ENCODE results near the gene FGF12.
"Not testable (repeated sequence)": the region's sequence is repeated elsewhere in the genome, so short reads cannot be mapped to it uniquely, and the experiment has no call there.

The FGF12 gene

DNA sequence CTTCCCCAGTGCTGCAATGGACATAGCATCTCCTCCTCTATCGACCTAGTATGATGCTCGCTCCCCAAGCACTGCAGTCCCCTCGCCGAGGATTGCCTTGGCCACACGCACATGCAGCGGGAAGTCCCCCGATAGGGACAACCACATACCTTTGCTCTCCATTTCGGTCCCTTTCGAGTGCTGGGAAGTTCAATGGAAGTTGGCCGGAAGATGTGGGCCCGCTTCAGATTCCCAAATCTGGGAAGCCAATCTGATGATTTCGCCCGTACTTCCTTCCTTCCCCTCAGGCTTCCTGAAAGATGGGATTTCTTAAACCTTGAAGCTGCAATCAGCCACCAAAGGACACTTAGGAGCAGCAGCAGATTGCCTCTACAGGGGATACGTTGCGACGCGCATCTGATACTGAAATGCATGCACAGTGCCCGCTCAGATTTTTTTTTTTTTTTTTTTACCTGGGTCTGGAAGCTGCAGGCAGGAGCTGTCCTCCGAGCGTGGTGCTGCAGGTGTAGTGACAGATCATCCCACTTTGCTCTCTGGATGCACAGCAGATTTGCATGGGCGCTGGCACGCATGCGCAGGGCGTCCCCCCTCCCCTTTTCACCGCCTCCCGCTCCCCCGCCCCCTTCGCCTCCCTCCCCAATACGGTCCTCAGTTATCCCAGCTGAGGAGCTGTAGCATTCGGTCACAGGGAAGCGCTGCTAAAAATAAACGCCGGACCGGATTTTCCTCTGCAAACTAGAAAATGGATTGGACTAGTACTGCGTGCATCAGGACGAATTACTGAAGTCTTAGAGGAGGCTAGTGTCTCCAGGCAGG lies at the start of gene FGF12:
TSS of gene FGF12 (minus strand) at position 510 of the 816 bp plus-strand sequence.
- no peak for DNase-seq

DNA sequence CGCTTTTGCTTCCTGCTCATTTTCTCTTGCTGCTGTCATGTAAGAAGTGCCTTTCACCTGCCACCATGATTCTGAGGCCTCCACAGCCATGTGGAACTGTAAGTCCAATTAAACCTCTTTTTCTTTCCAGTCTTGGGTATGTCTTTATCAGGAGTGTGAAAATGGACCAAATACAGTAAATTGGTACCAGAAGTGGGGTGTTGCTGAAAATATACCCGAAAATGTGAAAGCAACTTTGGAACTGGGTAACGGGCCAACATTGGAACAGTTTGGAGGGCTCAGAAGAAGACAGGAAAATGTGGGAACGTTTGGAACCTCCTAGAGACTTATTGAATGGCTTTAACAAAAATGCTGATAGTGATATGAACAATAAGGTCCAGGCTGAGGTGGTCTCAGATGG lies 47.0 kb upstream of the FGF12 start:
- not testable (repeated sequence) for DNase-seq

DNA sequence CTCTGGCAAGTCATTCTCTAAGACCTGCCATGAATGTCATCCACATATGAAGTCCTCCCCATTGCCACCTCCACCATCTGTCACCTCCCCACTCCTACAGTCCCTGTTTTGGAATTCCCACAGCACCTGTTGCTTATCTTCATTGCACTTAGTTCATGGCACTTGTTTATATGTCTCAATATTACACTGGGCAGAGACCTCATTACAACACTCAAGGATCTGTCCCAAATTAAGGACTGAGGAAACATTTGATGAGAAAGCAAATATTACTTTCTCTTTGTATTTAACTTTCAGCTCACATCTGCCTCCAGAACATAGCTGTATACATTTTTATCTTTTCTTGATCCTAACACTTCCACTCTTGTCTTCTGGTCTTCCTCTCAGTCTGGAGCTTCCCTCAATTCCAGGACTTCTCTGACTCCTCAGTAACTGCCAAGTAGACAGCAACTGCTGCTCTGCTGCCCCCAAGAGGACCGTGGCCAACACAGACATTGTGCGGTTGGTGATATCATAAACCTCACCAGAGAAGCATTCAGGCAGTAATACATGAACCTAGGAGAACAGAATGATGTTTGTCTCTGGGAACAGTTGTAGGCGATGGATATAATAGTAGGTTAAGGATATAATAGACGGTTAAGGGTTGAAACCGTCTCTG lies 45.0 kb upstream of the FGF12 start:
- peak; percentile 10 for DNase-seq

DNA sequence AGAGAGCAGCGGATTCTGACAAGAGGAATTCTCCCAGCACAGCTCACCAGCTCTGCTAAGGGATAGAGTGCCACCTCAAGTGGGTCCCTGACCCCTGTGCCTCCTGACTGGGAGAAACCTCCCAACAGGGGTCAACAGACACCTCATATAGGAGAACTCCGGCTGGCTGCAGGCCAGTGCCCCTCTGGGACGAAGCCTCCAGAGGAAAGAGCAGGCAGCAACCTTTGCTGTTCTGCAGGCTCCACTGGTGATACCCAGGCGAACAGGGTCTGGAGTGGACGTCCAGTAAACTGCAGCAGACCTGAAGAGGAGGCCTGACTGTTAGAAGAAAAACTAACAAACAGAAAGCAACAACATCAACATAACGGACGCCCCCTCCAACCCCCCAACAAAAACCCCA lies 31.3 kb upstream of the FGF12 start:
- no peak for DNase-seq

DNA sequence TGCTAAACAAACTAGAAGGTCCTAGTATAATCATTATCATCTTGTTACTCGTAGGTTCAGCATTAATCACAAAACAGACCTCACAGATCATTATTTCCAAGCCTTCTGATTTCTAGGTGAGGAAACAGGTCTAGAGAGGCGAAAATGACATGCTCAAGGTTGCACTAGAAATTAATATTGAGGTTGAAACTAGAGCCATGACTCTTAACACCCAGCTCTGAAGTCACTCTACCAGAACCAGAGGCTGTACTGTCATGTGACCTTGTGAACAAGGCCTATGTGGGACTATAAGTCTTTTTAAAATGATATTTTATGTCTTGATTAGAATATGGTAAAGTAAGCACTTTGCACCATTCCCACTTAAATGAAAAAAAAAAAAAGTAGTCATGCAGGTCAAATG lies 23.8 kb upstream of the FGF12 start:
- DNase-seq, result no peak

DNA sequence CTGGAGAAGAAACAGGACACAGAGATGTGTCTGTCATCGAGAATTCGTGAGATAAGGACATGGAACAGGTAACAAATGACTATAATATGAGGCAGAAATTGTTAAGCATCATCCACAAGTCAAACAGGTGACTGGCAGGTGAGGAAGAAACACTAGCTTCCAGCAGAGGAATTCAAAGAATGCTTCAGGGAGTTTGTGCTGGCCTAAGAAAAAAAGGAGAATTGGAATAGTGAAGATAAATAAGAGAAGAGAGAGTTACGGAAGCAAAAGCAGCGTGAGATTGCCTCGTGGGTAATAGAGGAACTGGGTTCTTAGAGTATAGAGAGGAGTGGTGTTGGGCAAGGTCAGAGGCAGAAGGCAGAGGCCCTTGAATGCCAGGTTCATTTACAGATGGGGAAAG lies 22.9 kb upstream of the FGF12 start:
- DNase-seq, result no peak

DNA sequence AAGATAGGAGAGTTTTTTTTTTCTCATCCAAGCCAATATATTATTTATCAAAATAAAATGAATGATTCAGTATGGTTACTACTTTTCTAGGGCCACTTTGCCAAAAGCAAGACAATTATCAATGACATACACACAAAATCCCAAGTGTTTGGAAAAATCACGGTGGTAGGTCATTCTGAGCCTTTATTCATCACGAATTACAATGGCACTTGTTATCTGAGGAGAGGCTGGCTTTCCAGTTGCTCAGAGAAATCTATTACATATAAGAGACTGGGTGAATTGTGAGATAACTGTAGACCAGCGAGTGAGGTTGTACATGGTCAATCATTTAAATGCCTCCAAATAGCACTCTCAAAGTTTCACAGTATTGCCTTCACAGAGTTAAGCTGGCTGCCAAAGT lies 20.4 kb upstream of the FGF12 start:
- no peak for DNase-seq

DNA sequence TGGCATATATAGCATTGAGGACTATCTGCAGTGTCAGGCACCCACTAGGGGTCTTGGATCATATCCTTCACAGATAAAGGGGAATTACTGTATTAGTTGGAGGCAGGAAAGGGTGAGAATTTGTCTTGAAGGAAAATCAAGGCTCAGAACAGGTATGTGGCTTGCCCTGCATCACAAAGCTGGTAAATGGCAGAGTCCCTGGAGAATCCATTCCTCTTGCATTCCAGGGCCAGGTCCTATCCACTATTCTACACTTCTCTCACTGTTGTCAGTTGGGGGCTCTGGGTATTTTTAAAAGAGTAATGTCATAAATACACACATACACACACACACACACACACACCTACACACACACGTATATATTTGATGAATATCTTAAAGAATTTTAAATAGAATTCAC lies 19.8 kb upstream of the FGF12 start:
- DNase-seq, result no peak

DNA sequence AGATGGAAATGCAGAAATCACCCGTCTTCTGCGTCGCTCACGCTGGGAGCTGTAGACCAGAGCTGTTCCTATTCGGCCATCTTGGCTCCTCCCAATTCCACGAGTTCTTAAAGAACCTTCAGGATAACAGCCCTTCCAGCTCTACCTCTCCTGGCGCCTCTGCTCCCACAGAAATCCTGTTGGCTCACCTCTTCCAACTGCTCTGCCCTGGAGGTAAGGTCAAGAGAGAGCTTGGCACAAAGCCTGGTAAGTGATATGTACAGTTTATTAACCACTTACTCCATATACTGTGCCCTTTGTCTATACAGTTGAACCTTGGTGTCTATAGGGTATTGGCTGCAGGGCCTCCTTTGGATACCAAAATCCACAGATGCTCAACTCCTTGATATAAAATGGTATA lies 17.8 kb upstream of the FGF12 start:
- no peak for DNase-seq

DNA sequence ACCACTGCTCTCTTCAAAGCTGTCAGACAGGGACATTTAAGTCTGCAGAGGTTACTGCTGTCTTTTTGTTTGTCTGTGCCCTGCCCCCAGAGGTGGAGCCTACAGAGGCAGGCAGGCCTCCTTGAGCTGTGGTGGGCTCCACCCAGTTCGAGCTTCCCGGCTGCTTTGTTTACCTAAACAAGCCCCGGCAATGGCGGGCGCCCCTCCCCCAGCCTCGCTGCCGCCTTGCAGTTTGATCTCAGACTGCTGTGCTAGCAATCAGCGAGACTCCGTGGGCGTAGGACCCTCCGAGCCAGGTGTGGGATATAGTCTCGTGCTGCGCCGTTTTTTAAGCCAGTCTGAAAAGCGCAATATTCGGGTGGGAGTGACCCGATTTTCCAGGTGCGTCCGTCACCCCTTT lies 17.3 kb upstream of the FGF12 start:
- not testable (repeated sequence) for DNase-seq

DNA sequence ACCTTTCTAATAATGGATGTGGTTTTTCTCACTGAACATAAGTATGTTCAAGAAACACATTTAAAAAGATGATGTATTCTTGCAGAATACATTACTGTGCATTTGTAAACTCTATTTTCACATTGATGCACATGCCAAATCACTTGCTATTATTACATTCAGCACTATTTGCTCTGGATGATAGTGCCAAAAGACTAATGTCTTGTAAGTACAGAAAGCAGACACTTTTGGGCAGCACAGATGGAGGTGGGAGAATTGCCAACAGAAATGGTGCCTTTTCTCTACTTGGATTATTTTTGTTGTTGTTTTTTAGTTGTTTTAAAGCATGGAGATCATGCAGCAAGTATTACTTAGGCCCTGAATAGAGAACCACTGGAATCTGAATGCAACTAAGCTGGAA lies 10.2 kb upstream of the FGF12 start:
- no peak for DNase-seq

DNA sequence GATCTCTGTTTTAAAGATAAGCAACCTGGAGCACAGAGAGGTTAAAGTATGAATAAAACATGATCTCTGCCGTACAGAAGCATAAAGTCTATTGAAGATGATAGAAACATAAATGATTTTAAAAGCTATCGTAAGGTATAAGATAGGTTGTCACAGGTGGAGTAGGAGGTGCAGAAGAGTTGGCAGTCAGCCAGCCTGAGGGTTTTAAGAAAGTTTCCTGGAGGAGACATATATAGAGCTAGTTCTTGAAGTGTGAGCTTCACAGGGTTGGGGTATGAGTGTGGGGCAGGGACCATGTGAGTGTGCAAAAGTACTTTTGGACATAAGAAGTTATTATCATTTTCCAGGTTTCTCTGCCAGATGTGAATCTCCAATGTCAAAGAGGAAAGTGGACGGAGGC lies 3.9 kb upstream of the FGF12 start:
- DNase-seq, result no peak

DNA sequence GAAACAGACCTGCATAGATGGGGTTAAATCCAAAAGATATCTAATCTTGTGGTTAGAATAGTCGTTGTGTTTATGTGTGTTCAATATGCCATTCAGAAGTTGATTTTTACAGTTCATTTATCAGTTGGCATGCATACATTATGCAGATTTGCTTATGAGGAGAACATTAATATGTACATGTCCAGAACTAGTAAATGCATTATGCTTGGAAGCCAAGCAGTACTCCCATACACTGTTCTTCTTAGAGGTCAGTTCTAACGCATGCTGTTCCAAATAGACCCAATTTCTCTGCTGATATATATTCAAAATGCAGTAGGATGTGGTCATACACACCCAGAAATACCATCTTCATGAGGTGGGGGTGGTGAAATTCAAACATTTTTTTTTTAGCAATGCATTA lies 956 bp downstream of the FGF12 start:
- DNase-seq, result no peak

DNA sequence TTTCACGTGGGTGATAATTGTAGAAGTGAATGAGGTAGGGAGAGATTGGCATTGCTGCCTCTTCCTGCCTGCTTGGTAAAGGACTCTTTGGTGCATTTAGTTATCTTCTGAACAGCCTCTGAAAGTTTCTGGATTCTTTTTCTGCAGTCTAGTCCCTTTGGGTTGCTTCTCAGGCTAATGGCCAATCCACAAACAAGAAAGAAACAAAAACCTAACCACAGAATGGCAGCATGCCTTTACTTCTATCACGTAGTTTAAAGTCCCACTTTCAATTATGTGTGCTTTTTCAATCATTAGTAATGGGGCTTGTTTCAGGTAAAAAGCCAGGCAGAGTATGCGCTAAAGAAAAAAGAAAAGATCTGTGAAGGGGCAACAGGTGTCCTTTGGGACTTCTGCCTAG lies 7.4 kb downstream of the FGF12 start:
- no peak for DNase-seq

DNA sequence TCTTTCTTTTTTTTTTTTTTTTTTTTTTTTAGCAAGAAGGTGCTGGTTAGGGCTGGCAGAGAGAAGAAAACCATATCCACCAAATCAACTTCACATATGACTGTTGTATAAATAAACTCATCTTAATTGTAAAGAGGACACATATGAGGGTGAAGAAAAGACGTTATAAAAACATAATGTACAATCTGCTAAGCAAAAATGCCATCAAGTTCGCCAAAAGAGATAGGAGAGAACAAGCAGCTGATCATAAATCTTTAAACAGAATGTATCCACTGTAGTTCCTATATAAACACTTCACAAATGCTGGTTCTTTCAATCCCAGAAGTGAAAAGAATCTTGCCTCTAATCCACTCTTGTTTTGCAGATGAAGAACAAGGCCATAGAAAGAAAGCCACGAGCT lies 9.2 kb downstream of the FGF12 start:
- no peak for DNase-seq

DNA sequence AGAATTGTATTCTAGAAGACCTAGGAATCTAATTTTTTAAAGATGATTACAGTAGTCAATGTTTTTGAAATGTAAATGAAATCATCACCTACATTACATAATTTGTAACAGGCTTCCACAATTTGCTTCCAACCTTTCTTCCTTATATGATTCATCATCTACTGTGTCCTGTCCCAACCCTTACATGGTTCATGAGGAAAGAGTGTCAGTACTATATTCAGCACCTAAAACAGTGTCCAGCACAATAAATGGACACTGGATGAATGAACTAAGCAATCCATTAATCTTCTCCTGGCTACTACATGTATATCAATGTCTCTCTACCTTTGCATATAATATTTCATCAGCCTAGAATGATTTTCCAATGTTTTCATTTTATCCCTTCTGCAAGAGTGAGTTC lies 12.2 kb downstream of the FGF12 start:
- DNase-seq, result no peak

DNA sequence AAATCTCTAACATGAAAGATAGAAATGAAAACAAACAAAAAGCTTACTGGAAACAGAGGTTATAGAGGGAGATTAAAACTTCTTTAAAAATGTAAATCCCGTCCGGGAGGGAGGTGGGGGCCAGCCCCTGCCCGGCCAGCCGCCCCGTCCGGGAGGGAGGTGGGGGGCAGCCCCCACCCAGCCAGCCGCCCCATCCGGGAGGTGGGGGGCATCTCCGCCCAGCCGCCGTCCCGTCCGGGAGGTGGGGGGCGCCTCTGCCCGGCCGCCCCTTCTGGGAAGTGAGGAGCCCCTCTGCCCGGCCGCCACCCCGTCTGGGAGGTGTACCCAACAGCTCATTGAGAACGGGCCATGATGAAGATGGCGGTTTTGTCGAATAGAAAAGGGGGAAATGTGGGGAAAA lies 16.2 kb downstream of the FGF12 start:
- not testable (repeated sequence) for DNase-seq

DNA sequence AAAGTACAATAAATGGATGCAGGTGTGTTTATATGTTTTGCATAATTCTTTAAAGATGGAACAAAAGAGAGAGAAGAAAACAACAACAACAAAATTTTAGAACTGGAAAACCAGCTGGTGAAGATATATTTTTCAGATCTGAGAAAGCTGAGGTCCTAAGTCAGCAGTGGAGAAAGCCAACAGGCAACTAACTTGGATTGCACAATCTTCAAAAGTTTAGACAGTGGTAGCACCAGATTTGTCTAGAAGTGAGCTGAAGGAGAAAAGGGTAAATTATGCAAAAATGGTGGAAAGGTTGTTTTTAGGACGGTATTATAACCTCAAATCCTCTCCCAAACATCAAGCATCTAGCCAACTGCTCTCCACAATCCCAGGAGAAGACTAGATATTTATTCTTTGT lies 17.0 kb downstream of the FGF12 start:
- no peak for DNase-seq

DNA sequence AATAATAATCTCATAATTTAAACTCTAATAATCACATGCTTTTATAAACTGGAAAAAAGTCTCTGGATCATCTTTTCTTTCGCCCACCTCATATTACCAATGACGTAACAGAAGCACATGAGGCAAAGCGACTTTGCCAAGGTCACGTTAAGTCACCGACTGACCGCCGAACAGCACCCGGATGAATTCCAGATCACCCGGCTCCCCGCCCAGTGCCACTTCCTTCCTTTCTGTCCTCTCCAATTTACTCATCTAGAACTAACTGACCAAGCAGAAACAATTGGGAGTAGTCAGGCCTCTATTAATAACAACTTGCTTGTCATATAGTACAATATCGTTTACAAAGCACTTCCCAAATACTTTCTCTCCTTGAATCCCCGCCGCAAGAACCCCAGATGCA lies 21.1 kb downstream of the FGF12 start:
- no peak for DNase-seq

DNA sequence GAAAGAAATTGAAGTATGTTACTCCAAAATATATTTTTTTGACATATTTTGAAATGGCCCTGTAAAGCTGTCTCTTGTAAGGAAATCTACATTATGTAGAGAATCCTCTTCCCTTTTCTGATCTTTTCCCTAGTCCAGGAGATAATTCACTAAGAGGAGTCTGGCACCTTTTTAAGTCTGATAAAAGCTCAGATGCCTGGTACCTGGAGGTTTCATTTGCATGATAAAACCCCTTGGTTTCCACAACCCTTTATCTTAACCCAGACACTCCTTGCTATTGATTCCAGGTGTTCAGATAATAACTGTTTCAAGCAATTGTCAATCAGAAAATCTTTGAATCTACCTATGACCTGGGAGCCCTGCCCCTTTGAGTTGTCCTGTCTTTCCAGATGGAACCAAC lies 26.5 kb downstream of the FGF12 start:
- no peak for DNase-seq

DNA sequence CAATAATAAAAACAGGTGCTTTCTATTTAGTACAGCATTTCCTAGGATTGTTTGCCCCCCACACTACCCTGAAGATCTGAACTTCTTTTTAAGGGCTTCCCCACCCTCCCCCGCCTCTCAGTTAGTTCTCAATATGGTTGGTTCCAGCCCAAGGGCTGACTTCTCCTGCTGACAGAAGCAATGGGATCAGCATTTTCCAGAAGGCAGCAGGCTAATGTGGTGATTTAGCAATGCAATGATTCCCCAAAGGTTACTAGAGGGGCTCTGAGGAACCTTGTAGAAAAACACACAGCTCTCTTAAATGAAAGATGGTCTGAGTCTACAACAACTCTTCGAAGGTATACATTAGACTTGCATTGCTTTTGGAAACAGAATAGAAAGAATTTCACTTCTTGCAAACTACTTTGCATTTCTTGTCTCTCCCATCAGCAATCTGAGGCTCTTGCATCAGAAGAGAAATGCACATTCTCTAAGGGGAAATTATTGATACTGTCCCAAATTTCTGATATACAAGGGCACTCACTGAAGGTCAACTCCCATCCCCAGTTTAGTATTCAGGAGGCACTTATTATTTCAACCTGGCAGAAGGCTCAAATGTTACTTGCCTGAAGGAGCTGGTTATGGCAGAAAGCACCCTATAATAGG lies 30.3 kb downstream of the FGF12 start:
- no peak for DNase-seq

DNA sequence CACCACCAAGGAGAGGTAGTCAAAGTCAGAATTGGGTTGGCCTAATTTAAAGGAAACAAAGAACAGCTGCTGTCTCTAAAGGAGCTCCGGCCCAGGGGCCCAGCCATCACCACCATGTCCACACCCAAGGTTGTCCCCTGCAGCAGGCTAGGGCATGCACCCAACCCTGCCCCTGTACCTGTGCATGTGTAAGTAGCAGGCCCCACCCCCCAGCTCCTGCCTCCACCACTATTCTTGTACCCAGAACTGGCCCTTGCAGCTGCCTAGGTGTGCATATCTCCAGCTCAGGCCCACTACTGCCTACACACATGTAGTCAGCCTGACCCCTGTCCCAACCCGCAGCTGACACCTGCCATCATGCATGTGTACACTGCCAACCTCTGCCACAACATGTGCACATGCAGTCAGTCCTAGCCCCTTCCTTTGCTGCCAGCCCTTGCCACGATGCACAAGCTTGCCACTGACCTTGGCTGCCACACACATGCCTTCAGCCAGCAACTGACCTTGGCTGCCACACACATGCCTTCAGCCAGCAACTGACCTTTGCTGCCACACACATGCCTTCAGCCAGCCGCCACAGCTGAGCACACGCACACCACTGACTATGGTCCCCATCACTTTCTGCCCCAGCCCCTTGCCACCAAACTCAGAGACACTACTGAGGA lies 39.7 kb downstream of the FGF12 start:
- no peak for DNase-seq

DNA sequence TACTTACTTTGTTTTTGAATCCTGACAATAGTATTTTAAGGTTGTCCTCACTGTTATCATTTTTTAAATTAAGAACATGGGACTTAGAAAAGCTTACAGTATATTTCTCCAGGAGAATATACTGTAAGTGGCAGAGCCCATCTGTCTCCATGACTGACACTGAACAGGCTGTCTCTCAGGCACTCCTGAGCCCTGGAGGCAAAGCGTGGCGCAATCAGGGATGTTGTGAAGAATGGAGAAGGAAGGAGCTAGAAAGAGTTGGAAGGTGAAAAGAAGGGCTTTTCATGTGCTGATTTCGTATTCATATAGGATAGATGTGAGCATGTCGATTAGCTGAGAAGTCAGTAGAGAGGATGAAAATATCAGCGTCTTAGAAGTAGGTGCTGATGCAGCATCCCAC lies 41.5 kb downstream of the FGF12 start:
- DNase-seq, result no peak

DNA sequence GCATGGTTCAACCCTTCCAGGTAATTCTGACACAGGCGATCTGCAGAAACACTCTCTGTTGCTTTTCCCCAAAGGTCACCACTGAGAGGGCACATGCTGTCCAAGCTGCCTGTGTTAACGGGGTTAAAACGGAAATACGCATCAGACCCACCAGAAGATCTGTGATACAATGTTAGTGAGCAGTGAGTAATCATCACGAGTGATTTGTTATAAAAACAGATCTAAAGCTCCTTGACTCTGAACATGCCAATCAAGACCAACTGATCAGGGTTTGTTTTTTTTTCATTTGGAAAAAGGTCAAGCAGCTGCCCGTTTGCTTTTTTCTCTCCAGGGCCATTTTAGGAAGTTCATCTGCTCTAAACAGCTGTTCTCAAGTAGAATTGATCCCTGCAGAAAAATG lies 43.2 kb downstream of the FGF12 start:
- no peak for DNase-seq
